Thyroid gland (tissue), 4 donors: Measurements from ENCODE around the gene INPP5F.

Experiments used
- CTCF ChIP-seq, 6 experiments: fragments of 200-600 bp in 3 of 6; fragments of 450-650 bp in 3 of 6; sonication (generic) in 3 of 6; IDR thresholded peaks; one replicate each; pipeline ENCODE4 v1.5.1; 2016 to 2019; ENCODE audit warnings: antibody characterized with exemption in 6 of 6, mild to moderate bottlenecking in 2 of 6, inconsistent platforms in 1 of 6, moderate library complexity in 1 of 6
- POLR2A ChIP-seq, 2 donors: fragments of 450-650 bp; IDR thresholded peaks; one replicate each; pipeline ENCODE4 v1.6.1; 2017; ENCODE audit warnings: antibody characterized with exemption in 2 of 2, mild to moderate bottlenecking in 2 of 2, moderate library complexity in 1 of 2

- TF ChIP-seq CTCF (IDR thresholded peaks at IDR 0.05) = no peak
- TF ChIP-seq POLR2A (IDR thresholded peaks at IDR 0.05) = no peak
These were observed 127.0 kb downstream of the INPP5F start for GRCh38 chr10:119852822-119853221.
